ENCODE measurements around the gene TAGLN2.

DNA sequence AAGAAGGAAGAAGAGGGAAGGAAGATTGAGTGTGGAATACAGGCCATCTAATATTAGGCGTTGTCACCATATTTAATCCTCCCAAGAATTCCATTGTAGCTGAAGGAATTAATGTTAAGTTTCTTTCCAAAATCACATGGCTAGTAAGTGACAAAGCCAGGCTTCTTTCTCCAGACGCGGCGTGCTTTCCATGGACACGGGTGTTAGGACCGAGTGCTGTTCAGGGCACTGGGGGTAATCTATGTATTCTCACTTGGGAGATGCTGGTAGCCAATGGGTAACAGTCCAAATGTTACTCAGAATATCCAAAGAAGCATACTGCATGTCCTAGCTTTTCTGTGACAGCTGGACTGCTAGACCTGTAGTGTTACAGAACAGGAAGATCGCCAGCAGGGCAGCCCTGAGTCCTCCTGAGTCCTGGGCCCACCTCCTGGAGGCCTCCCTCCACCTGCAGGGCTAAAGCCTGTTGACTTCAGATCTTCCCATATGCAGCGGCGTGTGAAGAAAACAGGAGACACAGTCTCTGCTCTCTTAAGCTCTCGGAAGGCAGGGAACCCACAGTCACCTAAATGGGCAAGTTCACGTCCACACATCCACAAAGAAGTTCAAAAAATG, 14.8 kb upstream of the TAGLN2 start:
- TF ChIP-seq, protein P1, sequence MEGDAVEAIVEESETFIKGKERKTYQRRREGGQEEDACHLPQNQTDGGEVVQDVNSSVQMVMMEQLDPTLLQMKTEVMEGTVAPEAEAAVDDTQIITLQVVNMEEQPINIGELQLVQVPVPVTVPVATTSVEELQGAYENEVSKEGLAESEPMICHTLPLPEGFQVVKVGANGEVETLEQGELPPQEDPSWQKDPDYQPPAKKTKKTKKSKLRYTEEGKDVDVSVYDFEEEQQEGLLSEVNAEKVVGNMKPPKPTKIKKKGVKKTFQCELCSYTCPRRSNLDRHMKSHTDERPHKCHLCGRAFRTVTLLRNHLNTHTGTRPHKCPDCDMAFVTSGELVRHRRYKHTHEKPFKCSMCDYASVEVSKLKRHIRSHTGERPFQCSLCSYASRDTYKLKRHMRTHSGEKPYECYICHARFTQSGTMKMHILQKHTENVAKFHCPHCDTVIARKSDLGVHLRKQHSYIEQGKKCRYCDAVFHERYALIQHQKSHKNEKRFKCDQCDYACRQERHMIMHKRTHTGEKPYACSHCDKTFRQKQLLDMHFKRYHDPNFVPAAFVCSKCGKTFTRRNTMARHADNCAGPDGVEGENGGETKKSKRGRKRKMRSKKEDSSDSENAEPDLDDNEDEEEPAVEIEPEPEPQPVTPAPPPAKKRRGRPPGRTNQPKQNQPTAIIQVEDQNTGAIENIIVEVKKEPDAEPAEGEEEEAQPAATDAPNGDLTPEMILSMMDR (IDR thresholded peaks at IDR 0.05), result no peak
- no peak for TF ChIP-seq POLR2A (IDR thresholded peaks at IDR 0.05)
